Epithelial cell of proximal tubule (primary cell): ENCODE measurements around the gene RNF121. TPM values are rescaled to one million over a fixed set of nuclear protein-coding genes. Genes with fewer than 3 reads are reported as not detected.

Experiments used
- DNase-seq: peaks from one replicate; pipeline ENCODE4 v3.0.0-alpha.2; 2011; ENCODE audit warnings: low read depth
- H3K4me3 ChIP-seq: 2 replicates; pipeline ENCODE4 v1.5.1; 2011; ENCODE audit warnings: low read depth, mild to moderate bottlenecking, low read length
- total RNA-seq: library from RNA; depleted of rRNA; stranded (reverse); fragments of >200 nt; gene quantifications from 2 replicates; pipeline ENCODE4 v1.2.3, GENCODE V29; 2015
- TF ChIP-seq, protein P1 (sequence below): conservative IDR thresholded peaks from 2 replicates; pipeline ENCODE4 v1.5.1; 2012; ENCODE audit warnings: low read depth, mild to moderate bottlenecking, low read length

RNF121 gene
- total RNA-seq, 1 donor from 2014 or later = 9.3 TPM

- no peak for DNase-seq
- TF ChIP-seq, protein P1, sequence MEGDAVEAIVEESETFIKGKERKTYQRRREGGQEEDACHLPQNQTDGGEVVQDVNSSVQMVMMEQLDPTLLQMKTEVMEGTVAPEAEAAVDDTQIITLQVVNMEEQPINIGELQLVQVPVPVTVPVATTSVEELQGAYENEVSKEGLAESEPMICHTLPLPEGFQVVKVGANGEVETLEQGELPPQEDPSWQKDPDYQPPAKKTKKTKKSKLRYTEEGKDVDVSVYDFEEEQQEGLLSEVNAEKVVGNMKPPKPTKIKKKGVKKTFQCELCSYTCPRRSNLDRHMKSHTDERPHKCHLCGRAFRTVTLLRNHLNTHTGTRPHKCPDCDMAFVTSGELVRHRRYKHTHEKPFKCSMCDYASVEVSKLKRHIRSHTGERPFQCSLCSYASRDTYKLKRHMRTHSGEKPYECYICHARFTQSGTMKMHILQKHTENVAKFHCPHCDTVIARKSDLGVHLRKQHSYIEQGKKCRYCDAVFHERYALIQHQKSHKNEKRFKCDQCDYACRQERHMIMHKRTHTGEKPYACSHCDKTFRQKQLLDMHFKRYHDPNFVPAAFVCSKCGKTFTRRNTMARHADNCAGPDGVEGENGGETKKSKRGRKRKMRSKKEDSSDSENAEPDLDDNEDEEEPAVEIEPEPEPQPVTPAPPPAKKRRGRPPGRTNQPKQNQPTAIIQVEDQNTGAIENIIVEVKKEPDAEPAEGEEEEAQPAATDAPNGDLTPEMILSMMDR = no peak
- H3K4me3 ChIP-seq = peak overlapping the region; percentile 77
Observed at GRCh38 chr11:72039856-72040401, 111.1 kb downstream of the RNF121 start.

DNA sequence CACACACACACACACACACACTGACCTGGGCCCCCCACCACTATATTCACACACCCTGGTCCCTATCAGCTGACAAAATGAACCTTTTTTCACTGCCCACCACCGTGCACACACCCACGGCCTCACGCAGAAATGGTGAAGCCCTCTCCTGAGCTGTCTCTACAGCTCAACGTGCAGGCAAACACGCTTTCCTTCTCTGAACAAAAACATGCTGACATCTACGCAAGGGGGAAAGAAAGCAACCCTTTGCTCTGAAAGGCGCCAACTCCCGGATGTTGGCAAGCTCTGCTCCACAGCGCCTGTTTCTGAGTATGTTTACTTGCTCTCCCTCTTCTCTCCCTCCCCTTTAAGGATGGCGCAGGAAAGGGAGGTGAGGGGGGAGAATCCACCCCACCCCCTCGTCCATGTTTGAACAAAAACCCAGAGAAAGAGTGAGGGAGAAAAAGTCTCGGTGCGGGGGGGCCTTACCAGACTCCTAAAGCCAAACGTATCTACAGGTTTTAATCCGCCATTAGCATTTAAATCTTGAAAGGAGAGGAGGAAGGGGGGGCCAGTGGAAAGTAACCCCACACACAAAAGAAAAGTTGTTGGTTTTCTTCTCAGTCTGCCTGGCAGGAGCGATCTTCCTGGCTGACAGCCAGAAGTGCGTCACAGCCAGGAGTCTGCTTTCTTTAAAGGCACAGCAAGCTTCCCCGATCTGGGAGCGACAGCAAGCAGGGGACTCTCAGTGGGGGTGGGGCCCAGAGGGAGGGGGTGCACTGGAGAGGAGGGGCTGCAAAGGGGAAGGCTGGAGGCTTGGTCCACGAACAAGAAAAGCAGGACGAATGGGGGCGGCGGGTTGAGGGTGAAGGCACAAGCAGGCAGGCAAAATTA, 111.9 kb downstream of the RNF121 start:
- DNase-seq = peak; percentile 72
- peak overlapping the region; percentile 77 for H3K4me3 ChIP-seq
- TF ChIP-seq, protein P1 = no peak

GRCh38 chr11:72041364-72042063, 112.7 kb downstream of the RNF121 start:
- H3K4me3 ChIP-seq = peak overlapping the region; percentile 77
- TF ChIP-seq, protein P1 = no peak
- peak; percentile 15 for DNase-seq

DNA sequence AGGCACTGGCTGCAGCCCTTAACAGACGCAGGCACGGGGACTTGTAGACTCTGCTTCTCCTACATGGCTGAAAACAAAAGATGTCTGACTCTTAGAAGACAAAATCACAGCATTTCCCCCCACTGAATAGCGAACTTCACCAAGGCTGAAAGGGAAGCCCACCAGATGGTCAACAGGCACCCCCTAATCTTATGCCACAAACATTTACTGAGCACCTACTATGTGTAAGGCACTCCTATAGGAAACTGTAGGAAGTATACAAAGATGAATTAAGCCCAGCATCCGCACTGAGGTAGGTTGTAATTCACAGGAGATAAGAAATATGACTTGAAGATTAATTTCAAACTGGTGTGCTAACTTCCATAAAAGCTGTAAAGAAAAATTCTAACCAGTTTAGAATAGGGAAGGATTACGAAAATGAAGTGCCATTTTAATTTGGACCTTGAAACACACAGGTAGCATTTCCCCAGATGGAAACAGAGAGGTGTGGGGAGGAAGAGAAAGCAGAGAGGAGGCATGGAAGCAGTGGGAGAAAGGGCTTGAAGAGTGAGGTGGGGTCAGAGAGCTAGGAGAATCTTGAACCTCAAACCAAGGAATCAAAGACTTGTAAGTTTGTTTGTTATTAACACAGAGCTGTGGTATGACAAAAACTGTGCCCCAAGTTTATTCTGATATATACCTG, 113.4 kb downstream of the RNF121 start:
- H3K4me3 ChIP-seq = peak overlapping the region; percentile 77
- TF ChIP-seq, protein P1 = no peak
- DNase-seq = no peak

DNA sequence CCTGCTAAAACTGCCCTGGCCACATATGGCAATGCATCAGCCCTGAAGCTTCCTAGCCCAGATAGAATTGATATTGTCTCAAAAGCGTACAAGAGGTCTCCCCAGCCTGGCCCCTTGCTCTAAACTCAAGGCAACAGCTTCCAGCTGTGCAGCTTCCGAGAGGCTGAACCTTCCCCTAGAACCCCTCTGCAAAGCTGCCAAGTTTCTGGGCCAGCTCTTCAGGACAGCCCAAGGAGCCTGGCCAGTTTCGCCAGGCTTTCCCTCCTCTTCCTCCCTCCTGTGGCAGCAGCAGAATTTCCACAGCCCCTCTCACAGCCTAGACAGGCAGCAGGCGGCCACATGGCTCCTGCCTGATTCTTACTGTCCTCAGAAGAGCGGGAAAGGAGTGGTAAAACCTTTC, 117.0 kb downstream of the RNF121 start:
- TF ChIP-seq, protein P1 = no peak
- DNase-seq = no peak
- no peak overlapping the region for H3K4me3 ChIP-seq

Other genes starting within 250 kb of the RNF121 start
- gene DEFB108B, start 95.8 kb upstream of the RNF121 start, total RNA-seq = not detected in 2 replicates
- gene DEFB131B, start 50.6 kb upstream of the RNF121 start, total RNA-seq = not detected in 2 replicates
- 3.6 and 10.6 TPM in 2 replicates for gene XNDC1N, start 452 bp upstream of the RNF121 start, total RNA-seq
- gene IL18BP, start 69.9 kb downstream of the RNF121 start, total RNA-seq = 1.0 and 1.7 TPM in 2 replicates
- 116 TPM in 2 replicates for gene NUMA1, start 151.5 kb downstream of the RNF121 start, total RNA-seq
- gene LRRC51, start 151.8 kb downstream of the RNF121 start, total RNA-seq = 3.7 and 6.7 TPM in 2 replicates
- 149 and 156 TPM in 2 replicates for gene LAMTOR1, start 174.3 kb downstream of the RNF121 start, total RNA-seq
- gene TOMT, start 176.9 kb downstream of the RNF121 start, total RNA-seq = not detected in 2 replicates
- 66.6 and 87.4 TPM in 2 replicates for gene ANAPC15, start 183.6 kb downstream of the RNF121 start, total RNA-seq
- gene FOLR3, start 206.7 kb downstream of the RNF121 start, total RNA-seq = 0.65 TPM in 1 of 2 replicates, not detected in the other